Stimulated activated CD4-positive, alpha-beta T cell treated with anti-CD3 and anti-CD28 coated beads, Interleukin-4, amount 100 ng/mL, for 4 hours (primary cell): ENCODE measurements around the gene LZTFL1.

Experiments used
- DNase-seq, 2 experiments: peaks; one replicate each; pipeline ENCODE4 v3.0.0-alpha.2; 2020

The LZTFL1 gene, protein sequence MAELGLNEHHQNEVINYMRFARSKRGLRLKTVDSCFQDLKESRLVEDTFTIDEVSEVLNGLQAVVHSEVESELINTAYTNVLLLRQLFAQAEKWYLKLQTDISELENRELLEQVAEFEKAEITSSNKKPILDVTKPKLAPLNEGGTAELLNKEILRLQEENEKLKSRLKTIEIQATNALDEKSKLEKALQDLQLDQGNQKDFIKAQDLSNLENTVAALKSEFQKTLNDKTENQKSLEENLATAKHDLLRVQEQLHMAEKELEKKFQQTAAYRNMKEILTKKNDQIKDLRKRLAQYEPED

DNA sequence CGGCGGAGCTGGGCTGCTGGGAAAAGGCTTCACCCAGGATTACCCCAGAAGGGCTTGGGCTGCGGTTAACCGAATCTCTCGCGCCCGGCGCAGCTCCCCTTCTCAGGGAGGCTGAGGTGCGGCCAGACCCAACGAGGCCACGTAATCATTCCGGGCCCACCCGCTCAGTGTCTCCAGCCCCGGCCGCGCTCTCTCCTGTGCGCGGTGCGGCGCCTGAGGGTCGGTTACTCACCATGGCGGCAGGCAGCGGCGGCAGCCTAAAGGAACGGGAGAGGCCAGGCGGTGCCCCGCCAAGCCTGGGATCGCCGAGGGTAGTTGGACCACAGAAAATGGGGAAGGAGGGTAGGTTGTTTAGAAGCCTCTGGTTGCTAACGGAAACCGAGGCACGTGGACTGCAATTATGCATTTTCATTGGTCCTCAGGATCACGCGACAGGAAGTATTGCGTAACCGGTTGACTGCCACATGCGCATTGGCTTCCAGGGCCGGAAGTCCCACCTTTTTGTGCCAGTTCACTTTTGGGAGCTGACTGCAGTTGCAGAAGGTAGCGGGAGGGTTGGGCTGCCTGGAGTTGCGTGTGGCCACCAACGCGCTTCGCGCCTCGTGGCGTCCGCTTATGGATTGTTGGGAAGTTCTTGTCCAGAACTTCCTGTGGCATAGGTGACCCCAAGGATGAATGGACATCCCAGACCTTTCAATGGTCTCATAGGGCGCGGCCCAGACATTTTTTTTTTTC, at the start of gene LZTFL1:
TSS of gene LZTFL1 (minus strand) at position 363 of the 735 bp plus-strand sequence. CDS start at position 235, 128 bp downstream.
- DNase-seq = peak; percentile 76 to 90

DNA sequence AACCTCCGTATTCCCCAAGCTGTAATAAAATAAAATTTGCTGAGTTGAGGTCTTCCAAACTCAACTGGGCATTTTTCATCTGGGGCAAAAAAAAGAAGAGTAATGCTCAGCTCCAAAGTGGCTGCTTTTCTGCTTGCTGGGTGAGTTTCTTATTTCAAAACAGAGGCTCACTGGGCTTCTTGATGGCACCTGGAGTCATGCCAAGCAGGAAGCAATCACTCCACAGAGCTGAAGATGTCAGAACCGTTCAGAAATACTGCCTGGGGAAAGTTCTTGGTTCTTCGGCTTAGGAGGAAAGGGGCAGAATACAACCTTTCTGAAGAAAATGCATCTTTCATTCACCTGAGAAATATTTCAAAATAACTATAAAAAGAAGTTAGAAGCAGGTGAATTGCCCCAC, 48.5 kb upstream of the LZTFL1 start:
- DNase-seq = no peak

- DNase-seq = no peak
Measured at GRCh38 chr3:45889337-45889736, 47.4 kb upstream of the LZTFL1 start.

- no peak for DNase-seq
Measured at GRCh38 chr3:45887759-45888511, 46.0 kb upstream of the LZTFL1 start.

- no peak for DNase-seq
Measured at GRCh38 chr3:45887285-45887684, 45.4 kb upstream of the LZTFL1 start.

GRCh38 chr3:45885979-45886705, 44.2 kb upstream of the LZTFL1 start, which contains the start of gene CCR9:
Gene CCR9, plus strand, starts transcription at chr3:45886543. Its CDS starts 8,391 bp downstream, at chr3:45894934.
- DNase-seq = no peak

DNA sequence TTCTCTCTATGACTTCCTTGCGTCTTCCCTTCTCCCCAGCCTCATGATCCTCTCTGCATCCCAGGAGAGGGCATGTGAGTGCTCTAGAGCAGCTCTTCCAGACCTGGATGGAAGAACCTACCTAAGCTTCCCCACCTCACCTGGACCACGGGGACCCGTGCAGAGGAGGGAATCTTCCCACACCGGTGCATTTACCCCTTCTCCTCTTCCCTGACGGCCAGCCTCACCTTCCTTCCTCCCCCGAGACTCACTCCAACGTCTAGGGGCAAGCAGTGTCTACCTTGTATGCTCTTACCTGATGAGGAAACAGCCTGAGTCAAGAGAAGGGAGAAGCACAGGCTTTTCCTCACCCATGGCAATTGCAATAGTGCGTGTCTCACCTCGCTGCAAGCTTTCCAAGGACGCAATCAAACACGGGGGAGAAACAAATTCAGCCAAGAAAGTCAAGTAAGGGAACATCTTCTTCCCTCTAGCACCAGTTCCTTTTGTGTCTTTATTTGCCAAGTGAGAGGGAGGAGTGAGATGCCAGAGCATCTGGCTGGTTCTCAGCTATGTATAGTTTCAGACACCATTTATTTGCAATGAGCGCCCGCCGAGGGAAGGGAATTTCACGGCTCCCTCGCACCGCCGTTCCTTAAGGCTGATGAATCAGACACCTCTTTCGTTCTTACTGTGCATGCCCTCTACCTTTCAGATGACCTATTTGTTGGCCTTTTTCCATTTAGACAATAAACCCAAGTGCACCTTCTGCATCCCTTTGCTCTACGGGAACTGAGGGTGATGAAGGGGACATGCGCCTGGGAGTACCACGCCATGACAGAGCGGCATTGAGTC, 42.7 kb upstream of the LZTFL1 start:
- no peak for DNase-seq

DNA sequence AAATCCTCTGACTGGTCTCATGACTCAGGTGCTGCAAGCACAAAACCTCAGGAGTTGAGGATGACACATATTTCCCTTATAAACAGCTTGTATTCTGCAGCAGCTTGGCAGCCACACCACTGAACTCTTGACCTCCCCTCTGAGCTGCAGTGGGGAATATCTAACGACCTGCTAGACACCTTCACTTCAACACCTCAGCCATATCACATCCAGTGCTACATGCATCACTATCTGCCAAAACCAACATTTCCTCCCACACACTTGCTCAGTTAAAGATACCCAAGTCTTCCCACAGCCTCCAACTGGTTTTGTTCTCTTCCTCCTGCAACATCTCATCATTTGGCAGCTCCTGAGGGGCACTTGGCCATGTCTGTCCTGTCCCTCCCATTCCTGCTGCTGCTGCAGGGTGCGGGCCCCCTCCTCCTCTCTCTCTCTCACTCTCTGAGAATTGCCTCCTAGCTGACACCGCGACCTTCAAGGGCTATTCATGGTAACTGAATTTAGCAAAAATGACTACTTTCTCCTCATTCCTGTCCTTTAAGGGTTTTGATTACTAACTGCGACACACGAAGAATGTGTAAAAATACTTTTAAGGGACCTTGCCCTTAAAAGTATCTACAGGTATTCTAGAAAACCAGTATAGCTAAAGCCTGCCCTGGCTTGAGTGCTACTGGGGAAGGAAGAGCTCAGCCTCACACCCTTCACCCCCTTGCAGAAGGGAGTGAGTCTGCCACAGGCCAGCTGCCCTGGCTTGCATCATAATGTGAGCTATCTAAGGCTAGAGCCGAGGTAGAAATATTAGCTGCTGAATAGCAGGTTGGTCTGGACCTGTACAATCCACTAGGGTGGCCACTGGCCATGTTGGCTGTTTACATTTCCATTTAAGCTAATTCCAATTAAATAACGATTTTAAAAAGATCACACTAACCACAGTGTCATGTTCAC, 39.4 kb upstream of the LZTFL1 start:
- peak; percentile 9 to 30 for DNase-seq

- no peak for DNase-seq
Measured at GRCh38 chr3:45880725-45881077, 38.8 kb upstream of the LZTFL1 start.

DNA sequence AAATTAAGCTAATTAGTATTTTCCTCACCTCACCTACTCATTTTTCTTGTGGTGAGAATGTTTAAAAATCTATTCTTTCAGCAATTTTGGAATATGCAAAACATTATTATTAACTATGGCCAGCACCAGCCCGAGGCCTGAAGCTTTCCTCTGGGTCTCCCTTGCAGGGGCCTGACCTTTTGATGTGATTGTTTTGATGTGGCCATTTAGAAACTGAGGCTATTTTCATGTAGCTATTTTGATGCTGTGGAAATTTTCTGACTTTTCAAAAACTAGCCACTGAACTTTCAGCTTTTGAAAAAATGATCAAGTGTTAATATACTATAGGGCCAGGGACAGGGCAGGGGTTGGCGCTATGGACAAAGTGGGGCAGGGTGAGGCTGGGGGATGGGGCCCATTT, 36.2 kb upstream of the LZTFL1 start:
- no peak for DNase-seq

GRCh38 chr3:45874677-45875346, 32.9 kb upstream of the LZTFL1 start:
- DNase-seq = no peak

GRCh38 chr3:45873638-45874037, 31.7 kb upstream of the LZTFL1 start:
- no peak for DNase-seq

DNA sequence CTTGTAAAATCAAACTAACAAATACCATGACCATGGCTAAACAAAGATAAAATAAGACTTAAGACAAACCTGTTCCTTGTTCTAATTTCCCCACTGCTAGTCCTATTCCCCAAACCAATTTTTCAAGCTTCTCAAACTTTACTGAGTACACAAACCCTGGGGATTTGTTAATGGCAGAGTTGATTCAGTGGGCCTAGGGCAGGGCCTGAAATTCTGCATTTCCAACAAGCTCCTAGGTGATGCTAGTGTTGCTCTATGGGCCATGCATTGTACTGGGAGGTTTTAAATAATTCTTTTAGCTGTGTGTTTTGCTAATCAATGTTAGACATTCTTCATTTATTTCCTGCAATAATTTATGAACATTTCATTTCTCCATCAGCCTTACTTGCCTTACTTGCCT, 31.1 kb upstream of the LZTFL1 start:
- DNase-seq = no peak

GRCh38 chr3:45872569-45872968, 30.6 kb upstream of the LZTFL1 start:
- no peak for DNase-seq

- DNase-seq = no peak
Measured at GRCh38 chr3:45871780-45872179, 29.9 kb upstream of the LZTFL1 start.

GRCh38 chr3:45870099-45870498, 28.2 kb upstream of the LZTFL1 start:
- peak; percentile 13 to 47 for DNase-seq

DNA sequence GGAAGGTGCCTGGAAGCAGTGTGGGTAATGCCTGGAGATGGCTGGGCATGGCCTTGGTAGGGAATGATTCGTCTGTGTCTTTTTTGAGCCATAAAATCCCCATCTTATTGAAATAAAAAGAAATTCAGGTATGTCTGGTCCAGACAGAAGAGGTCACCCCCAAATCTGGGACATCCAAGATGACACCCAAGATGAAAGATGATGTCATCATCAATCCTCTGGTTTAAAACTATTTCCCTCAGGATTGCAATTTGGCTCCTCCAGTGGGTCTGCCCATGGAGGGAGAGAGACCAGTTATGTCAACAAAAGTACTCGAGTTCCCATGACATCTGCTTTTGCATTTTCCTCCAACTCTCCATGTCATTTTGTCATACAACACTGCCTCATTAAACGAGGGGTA, 27.7 kb upstream of the LZTFL1 start:
- no peak for DNase-seq

DNA sequence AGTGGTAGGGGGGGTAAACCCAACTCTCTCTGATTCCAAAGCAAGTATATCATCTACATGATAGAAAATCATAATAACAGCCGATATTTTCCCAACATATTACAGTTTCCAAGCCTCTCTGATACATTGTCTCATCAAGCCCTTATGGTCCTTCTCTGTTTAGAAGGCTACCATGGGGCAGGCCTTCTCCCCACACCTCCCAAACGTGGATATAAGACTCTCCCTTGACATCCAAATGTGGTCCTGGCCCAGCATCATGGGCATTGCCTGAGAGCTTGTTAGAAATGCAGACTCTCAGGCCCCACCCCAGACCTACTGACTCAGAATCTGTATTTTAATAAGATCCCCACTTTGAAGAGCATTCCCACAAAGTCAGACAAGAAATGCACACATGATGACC, 26.7 kb upstream of the LZTFL1 start:
- DNase-seq = no peak

DNA sequence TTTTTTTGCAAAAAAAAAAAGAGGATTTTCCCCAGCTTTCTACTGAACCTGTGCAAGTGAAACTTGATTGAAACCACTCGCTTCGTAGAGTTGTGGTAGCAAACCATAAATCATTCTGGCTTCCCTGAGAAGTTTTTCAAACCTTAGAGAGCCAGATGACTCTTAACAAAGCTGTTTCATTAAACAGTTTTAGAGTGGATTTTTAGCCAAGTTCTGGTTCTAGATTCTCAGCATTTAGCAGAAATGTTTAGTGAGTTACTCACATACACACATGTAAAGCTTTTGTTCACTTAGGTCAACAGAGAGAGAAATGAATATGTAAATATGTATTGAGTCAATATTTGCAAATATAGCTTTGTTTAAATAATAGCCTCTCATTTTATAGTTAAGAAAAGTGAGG, 26.3 kb upstream of the LZTFL1 start:
- DNase-seq = no peak

GRCh38 chr3:45865563-45865962, 23.6 kb upstream of the LZTFL1 start:
- no peak for DNase-seq
